KG1 (cell line): Measurements from ENCODE around the gene CASR.

Experiments
- DNase-seq: peaks from one replicate; lab custom pipeline; 2025; lab: John Stamatoyannopoulos, UW

The CASR gene

DNA sequence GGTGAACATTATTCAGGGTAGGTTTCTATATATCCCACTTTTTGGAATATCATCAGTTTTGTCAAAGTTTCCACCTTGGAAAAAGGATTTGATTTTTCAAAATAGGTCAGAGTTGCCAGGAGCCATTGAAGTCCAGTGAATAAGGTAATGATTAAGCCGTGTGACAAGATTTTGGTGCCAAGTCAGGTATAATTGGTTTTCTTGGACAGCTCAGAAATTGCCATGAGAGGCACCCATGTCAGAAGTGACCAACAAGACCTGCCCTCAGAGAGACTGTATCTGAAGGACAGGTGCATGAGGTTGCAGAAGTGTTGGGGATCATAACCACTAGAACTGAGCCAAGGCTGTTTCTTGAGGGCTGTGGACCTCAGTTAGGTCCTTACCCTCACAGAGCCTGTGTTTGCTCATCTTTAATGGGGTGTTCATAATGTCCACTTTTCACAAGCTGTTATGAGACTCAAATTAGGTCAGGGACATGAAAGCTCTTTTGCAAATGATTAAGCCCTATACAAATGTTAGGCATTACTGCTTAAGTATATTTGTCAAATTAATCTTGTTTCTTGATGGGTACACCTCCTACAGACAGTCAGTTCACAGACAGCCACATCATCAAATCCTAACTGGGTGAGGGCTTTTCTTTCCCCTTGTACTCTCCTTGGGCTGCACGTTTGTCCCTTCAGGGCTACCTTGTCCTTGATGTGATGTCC lies 32.3 kb downstream of the CASR start:
- DNase-seq, result no peak

DNA sequence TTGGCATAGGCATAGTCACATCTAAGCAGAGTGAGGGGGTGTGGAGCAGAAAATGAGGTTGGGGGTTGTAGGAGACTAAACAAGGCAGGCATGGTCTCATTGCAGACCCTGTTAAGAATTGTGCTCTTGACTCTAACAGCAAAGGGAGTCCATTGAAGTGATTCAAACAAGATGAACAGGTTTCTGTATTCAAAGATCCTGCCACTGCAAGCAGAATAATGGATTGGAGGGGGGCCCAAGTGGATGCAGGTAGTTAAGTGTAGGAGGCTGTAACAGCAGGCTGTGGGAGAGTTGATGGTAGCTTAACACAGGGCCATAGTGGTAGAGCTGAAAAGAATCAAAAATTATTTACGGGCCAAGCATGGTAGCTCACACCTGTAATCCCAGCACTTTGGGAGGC lies 34.4 kb downstream of the CASR start:
- no peak for DNase-seq

DNA sequence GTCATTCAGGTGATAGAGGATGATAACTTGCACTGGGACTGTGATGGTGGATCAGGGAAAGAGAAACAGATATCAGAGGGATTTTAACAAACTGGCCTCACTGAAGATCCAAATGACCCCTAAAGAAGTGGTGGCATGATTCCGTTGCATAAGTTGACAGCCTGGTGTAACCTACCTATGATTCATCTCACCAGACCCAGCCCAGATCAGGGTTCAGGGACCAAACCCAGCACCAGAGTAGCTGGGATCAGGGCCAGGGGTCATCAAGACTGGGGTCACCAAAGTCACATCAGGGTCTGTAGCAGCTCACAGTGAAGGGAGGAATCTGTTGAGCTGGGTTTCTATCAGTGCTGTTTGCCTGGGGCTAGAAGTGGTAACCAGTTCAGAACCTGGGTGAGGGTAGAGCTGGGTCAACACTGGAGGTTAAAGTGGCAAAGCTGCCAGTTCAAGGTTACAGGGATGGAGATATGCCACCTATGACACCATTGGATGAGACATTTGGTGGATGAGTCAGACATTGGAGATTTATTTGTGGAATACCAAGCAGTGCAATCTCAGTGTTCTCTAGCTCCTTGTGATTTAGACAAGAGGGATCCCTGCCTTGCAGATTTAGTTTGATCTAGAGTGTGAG lies 35.9 kb downstream of the CASR start:
- DNase-seq, result no peak

DNA sequence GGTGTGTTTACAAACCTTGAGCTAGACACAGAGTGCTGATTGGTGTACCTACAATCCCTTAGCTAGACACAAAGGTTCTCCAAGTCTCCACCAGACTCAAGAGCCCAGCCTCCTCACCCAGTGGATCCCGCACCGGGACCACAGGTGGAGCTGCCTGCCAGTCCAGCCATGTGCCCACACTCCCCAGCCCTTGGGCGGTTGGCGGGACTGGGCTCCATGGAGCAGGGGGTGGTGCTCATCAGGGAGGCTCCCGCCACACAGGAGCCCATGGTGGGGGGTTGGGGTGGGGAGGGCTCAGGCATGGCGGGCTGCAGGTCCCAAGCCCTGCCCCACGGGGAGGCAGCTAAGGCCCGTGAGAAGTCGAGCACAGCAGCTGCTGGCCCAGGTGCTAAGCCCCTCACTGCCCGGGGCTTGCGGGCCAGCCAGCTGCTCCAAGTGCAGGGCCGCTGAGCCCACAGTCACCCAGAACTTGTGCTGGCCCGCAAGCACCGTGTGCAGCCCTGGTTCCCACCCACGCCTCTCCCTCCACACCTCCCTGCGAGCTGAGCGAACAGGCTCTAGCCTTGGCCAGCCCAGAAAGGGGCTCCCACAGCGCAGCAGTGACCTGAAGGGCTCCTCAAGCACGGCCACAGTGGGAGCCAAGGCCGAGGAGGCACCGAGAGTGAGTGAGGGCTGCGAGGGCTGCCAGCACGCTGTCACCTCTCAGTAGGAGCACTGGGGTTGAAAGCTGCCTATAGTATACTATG lies 43.7 kb downstream of the CASR start:
- no peak for DNase-seq

GRCh38 chr3:122230174-122230573 lies 46.7 kb downstream of the CASR start:
- no peak for DNase-seq

DNA sequence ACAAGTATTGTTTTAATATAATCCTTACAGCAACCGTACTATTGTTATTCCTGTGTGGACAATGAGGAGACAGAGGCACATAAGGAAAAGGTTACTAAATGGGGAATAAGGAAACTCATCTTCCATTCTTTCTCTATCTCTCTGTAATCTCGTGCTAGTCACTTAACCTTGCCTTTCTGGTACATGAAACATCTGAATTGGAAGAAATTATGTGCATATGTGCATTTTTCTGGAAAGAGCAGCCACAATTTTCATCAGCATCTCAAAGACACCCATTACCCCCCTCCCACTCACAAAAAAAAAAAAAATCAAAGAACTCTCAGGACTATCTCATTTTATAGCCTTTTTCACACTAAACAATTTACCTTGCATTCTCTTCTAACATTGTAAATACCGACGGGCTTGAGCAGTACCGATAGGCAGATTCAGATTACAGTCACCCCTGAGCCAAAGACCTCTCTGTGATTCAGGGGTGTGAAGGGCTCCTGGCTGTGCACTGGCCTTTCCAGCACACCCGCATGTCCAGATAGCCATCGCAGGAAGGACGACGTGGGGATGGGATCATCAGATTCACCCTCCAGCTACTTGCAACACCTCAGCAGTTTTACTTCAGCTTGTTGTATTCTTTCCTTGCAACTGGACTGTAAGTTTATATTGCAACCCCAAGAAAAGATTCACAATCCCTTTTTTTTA lies 48.1 kb downstream of the CASR start:
- no peak for DNase-seq

DNA sequence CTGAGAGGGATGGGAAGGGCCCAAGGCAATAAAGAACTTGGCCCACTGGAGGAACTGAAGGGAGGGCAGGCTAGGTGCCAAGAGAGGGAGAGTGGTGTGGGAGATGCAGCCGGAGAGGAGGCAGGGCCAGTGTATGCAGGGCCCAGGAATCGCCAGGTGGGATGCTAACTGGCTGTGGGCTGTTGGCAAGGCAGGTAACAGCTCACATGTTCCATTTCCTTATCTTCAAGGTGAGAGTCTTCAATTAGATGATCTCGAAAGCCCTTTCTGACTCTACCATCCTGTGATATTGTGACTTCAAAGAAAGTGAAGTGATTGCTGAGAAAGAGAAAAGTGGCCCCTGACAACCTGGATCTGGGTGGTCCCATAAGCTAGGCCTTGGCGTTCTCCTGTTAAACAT lies 49.0 kb downstream of the CASR start:
- DNase-seq, result no peak

GRCh38 chr3:122233101-122233952 lies 49.9 kb downstream of the CASR start:
- DNase-seq, result peak; percentile 60

DNA sequence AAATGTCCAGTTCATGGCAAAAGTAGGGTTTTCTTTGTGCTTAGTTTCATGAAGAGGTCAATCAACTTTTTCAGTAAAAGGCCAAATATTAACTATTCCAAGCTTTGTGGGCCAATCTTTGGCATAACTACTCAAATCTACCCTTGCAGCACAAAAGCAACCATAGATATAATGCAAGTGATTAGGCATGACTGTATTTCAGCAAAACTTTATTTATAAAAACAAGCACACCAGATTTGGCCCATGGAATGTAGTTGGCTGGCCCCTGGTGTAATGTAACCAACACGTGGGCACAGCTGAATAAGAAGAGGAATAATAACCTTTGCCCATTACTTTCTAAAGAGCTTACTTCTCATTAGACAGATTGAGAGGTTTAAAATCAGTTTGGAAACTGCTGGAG lies 50.6 kb downstream of the CASR start:
- no peak for DNase-seq

DNA sequence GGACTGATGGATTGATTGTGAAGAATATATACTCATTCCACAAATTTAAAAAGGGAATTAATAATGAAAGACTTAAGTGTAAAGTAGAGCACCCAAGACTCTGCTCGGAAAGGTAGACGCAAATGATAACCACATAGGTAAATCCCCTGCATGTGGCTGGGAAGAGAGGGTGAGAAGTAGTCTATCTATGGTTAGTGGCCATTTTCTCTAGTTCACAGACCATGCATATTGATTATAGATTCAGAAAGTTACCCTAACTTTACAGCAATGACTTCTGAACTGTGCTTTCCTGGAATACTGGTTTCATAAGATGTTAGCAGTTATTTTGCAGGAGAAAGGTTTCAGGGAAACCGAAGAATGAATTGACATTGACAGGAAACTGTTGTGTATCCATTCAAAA lies 51.7 kb downstream of the CASR start:
- DNase-seq, result no peak

DNA sequence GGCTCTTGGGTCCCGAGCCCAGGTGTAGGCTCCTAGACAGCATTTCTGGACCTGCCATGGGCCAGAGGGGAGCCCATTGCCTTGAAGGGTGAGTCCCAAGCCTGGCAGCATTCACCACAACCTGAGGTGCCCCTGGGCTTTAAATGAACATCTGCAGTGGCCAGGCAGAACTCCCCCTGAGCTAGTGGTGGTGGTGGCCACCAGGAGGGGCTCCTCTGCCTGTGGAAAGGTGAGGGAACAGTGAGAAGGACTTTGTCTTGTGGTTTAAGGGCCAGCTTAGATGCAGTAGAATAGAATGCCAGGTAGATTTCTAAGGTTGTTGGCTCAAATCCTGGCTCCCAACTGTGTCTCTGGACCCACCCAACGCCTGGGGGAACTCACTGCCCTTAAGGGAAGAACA lies 55.6 kb downstream of the CASR start:
- no peak for DNase-seq

DNA sequence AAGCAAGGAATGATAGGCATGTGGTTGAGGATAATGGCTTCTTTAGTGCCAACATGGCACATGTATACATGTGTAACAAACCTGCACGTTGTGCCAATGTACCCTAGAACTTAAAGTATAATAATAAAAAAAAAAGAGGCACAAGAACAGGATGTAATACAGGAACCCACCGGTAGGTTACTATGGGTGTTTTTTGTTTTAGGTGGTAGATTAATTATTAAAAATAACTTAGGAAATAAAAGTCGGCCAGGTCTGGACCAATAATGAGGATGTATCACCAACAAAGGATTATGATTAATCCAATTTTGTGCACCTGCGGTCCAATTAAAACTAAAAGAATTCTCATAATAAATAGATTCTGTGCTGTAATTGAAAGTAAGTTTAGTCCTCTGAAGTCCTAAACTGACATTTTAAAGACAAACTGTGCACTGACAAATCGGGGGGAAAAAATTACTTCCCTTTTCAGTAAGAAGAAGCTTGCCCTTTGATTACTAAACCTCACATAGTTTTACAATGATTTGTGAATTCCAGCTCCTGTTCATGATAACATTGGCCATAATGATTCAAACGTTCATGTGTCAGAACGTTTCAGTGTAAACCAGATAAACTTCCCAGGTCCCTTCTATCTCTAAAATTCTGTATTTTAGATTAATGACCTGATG lies 62.2 kb downstream of the CASR start:
- DNase-seq, result no peak

- DNase-seq, result no peak
These were observed 62.7 kb downstream of the CASR start for GRCh38 chr3:122246199-122246598.

- no peak for DNase-seq
These were observed 63.8 kb downstream of the CASR start for GRCh38 chr3:122247087-122247824.

DNA sequence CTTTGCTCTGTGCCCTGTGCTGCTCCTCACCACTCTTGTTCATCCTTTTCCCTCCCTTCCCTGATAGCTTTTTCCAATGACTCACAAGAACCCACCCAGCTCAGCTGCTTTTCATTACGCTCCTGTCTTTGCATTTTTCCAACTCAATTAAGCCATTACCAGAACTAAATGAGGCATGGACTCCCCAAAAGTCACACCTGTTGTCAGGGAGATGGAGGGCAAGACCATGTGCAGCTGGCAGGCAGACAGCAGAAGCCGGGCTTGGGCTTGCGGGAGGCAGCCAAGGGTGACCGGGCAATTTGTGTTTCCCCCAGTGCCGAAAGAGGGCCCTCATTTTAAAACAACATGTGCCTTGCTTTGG lies 64.3 kb downstream of the CASR start:
- no peak for DNase-seq

DNA sequence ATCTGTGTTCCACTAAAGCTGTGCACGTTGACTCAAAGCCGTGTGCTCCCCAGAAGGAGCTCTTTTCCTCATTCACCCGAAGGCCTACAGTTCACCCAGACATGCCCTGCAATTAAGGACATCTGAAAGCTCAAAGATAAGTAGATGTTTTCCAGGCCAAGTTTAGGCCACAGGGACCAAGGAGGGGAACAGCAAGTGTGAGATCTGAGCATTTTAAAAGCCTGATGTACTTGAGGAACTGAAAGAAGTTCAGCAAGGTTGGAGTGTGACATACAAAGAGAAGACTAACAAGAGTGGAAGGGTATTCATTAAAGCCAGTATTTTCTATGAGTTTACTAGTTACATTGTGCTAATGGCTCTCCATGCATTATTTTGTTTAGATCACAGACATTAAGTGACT lies 68.0 kb downstream of the CASR start:
- no peak for DNase-seq

DNA sequence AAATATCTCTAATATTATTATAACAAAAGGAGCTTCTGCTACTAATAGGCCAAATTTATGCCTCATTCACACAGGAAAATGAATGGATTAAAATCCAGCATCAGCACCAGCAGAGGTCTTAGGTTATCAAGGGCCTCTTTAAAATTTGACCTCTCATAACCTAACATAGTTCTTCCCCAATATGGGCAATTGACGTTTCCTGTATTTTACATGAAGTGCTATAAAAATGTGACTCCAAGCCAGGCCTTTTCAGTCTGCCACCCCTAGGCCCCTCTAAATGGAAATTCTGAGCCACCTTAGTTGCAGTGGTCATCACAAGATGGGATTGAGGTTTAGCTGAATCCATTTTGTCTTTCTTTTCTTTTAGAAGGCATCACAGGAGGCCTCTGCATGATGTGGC lies 70.1 kb downstream of the CASR start:
- no peak for DNase-seq

GRCh38 chr3:122255757-122256439 lies 72.4 kb downstream of the CASR start:
- DNase-seq, result no peak

DNA sequence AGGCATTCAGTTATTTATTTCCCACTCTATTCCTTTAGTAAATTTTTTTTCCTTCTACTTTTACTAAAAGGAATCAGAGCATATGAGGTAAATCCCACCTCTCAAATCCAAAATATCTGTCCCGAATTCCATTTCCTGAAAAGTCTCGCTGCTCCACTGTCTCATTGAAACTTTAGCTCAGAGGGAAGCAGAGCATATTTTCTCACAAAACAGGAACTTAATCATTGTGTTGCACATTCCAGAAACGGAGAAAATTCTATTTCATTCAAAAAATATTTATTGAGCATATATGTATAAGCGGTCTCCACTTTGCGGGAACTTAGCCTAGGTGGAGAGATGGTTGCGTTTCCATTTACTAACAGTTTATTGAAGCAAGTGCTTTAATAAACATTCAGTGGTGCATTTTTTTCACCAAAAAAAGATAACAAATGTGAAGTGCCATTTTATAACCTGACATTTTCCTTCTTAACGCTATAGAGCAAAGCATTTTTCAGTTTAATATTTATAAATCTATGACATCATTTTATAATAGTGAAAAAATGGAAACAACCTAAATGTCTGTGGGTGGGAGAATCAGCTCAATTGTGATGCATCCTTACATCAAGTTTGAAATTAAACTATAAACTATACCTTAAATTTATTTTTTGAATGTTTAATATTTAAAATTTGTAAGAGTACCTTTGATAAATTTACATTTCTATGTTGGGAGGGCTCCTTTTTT lies 74.3 kb downstream of the CASR start:
- DNase-seq, result no peak
